CD4-positive, alpha-beta T cell treated with Interleukin-4 for 4 hours (primary cell): ENCODE data around the gene AARSD1.
"Not testable (repeated sequence)": the region's sequence is repeated elsewhere in the genome, so short reads cannot be mapped to it uniquely, and the experiment has no call there.

Experiments
- DNase-seq: peaks from one replicate; pipeline ENCODE4 v3.0.0-alpha.2; 2020

AARSD1 gene

GRCh38 chr17:42980274-42980765, 16.1 kb upstream of the AARSD1 start, which contains the start of gene RUNDC1:
Gene RUNDC1 (plus strand): TSS chr17:42980565. CDS start chr17:42980577, 12 bp downstream.
- DNase-seq, result peak; percentile 88

DNA sequence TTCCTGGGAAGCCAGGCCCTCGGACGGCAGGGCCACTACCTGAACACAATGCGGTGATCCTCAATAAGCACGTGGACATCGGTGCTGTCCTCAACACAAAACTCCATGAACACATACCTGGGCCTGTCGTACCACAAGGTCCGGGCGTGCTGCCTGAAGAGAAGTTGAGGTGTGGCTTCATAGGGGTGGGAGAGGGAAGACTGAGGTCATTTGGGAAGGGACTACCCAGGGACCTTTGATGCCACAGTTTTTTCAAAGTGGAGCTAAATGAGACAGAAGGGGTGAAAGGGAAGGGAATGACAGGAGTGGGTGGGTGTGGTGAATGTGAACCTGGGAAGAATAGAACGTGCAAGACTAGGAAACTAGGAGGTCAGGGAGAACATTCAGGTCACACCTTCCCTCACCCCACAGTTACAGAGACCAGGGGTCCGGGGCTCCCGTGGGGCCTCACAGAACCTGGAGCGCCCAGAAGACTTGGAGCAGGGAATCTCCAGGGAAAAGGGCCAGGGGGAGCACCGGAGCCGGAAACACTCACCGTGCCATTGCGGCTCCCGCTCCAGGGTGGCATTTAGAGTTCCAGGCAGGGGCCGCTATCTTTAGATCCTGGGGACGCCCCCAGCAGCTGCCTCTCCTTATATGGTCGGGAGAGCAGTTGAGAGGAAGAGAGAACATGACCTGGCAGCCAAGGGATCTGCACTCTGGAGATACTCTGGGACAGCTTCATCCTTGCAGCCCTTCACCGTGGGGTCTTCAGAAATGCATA, 15.4 kb upstream of the AARSD1 start, which contains the start of gene PTGES3L:
TSS of gene PTGES3L (minus strand) at position 570 of the 763 bp plus-strand sequence. CDS start at position 543, 27 bp downstream.
- peak; percentile 14 for DNase-seq

GRCh38 chr17:42975701-42976100, 11.4 kb upstream of the AARSD1 start:
- not testable (repeated sequence) for DNase-seq

DNA sequence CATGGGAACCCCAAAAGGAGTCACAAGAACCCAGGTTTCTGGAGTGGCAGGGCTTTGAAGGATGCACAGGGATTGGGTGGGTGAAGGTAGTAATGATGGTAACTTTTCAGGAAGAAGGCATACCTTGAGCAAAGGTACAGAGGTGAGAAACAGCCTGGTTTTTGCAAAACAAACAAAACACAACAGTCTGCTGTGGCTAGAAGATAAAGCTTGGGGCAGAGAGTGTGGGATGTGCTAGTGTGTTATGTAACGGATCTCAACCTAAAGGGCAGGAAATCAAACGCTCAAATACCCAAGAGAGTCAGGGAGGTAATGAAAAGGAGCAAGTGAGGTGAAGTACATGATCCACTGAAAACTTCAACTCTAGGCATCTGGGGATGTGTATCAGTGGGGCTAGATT, 11.0 kb upstream of the AARSD1 start:
- no peak for DNase-seq

- not testable (repeated sequence) for DNase-seq
These were observed 9.1 kb upstream of the AARSD1 start for GRCh38 chr17:42973323-42973722.

DNA sequence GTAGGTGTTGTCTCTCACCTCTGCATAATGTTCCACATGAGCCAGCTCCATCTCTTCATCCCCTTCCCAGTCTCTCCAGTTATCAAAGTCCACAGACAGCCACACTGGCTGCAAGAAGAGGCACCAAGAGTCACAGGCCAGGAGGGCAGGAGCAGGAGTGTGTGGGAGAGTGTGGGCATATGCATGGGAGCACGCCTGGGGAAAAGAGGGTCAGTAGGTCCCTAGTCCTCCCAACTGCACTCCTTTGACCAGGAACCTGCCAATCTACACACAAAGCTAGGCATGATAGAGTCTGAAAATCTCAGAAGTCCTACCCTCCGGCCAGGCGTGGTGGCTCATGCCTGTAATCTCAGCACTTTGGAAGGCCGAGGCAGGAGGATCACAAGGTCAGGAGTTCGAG, 7.3 kb upstream of the AARSD1 start:
- no peak for DNase-seq

DNA sequence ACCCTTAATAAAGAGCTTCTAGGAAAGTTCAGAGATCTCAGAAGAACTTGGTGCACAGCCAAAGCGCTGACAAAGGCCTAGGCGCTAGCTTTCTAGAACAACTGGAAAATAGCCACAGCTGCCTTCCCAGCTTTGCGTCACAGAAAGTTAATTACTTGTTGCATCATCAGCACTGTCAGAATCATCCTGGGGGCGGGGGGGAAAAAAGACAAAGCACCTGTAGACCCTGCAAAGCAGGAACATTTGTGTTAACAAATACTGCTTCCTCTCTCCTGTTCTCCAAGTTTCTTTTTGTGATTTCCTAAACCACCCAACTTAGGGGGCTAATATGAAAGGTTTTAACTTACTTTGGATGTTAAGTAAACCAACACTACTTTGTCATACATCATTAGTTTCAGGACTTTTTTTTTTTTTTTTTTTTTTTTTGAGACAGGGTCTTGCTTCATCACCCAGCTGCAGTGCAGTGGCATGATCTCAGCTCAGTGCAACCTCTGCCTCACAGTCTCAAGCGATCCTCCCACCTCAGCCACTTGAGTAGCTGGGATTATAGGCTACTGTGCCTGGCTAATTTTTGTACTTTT, 4.8 kb upstream of the AARSD1 start:
- no peak for DNase-seq

GRCh38 chr17:42967925-42968324, 3.7 kb upstream of the AARSD1 start:
- no peak for DNase-seq

GRCh38 chr17:42953669-42954068, 10.6 kb downstream of the AARSD1 start:
- DNase-seq, result no peak

- no peak for DNase-seq
These were observed 14.0 kb downstream of the AARSD1 start for GRCh38 chr17:42950044-42950783.

DNA sequence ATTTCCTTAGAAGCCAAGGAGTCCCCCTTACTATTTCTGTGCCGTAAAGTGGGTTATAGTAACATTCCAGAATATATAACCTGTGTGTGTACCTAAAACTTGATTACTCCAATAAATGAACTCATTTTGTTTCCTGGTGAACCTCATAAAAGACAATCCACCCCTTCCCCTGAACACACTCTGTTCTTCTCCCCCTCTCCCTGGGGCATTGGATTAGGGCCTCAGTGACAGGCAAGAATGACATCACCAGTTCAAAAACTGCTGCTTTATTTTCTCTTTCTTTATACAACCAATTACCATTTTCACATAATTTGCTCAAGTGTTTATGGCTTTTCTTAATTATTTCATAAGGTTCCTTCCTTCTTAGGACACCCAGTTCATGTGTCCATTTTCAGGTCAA, 17.4 kb downstream of the AARSD1 start:
- no peak for DNase-seq

- no peak for DNase-seq
These were observed 20.0 kb downstream of the AARSD1 start for GRCh38 chr17:42944211-42944610.

- no peak for DNase-seq
These were observed 26.3 kb downstream of the AARSD1 start for GRCh38 chr17:42937712-42938596.

DNA sequence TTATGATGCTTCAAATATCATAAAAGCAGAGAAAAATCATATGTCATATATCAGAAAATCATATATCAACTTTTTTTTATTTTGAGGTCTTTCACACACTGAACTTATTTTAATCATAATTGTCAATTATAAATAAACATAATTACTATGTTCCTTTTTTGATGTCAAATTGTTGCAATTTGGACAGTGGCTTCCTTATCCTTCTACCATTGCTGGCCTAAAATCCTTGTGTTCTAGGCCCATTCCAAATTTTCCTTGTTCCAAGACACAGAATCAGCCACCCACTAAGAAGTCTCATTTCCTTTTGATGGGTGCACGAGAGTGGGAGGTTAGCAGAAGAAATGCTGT, 34.8 kb downstream of the AARSD1 start:
- no peak for DNase-seq

GRCh38 chr17:42928714-42929496, 35.3 kb downstream of the AARSD1 start:
- peak; percentile 27 for DNase-seq

- no peak for DNase-seq
These were observed 39.4 kb downstream of the AARSD1 start for GRCh38 chr17:42924891-42925290.

- DNase-seq, result not testable (repeated sequence)
These were observed 40.8 kb downstream of the AARSD1 start for GRCh38 chr17:42923472-42923871.

DNA sequence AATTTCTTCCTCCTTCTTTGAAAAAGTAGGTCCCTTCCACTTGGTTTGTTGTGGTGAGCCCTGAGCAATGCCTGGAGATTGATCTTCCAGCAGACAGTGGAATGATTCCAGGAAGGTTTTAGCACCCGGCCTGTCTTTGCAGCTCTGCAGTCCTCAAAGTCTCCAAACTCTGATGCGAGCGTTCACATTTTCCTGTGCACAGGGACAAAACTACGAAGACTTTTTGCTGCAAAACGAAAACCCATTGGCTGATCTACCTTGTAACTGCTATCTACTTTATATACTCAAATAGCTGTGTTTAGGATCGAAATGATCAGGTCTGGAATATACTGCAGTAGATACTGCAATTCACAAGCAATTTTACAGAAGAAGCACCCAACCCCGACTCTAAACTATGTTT, 42.0 kb downstream of the AARSD1 start:
- DNase-seq, result no peak

GRCh38 chr17:42920922-42921321, 43.3 kb downstream of the AARSD1 start:
- no peak for DNase-seq

DNA sequence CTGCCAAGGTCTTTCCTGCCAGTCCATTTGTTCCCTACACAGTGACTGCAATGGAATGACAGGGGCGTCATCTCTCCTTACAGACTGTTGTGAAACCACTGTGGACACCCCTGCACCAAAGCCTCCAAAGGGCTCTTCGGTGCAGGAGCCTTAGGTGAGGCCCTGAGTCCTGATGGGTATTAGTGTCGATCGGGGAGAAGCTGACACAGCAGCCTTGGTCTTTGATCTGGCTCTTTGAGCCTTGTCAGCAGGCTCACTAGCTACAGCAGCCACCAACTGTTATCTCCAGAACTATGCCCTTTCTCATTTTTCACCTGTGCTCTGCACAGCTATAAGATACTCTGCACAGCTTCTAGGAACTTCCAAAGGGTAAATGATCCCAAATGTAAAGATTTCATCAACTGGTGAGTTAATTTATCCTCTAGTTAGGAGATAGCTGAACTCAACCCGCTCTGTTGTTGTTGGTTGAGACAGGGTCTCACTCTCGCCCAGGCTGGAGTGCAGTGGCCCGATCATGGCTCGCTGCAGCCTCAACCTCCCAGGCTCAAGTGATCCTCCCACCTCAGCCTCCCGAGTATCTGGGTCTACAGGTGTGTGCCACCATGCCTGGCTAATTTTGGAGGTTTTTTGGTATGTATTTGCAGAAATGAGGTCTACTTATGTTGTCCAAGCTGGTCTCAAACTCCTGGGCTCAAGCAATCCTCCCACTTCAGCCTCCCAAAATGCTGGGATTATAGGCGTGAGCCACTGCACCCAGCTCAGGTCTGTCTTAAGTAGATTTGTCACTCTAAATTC, 44.0 kb downstream of the AARSD1 start:
- DNase-seq, result no peak

DNA sequence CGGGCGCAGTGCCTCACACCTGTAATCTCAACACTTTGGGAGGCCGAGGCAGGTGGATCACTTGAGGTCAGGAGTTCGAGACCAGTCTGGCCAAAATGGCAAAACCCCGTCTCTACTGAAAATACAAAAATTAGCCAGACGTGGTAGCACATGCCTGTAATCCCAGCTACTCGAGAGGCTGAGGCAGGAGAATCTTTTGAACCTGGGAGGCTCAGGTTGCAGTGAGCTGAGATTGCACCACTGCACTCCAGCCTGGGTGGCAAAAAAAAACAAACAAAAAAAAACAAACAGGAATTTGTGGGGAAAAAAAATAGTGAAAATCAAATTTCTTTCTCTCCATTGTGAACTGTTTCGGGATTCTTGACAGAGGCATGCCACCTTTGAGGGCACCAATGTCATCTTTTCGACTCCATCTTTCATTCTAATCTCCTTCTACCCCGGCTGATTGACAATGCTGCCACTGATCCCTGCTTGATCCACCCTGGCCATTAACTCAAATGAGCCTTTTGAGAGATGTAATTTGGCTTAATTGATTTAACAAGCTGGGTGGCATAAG, 44.7 kb downstream of the AARSD1 start:
- not testable (repeated sequence) for DNase-seq
